Osteocyte (in vitro differentiated cells): ENCODE results near the gene SMCR8. TPM values are rescaled to one million over a fixed set of nuclear protein-coding genes. Genes with fewer than 3 reads are reported as not detected.
"Not testable (repeated sequence)": the region's sequence is repeated elsewhere in the genome, so short reads cannot be mapped to it uniquely, and the experiment has no call there.

Experiments
- DNase-seq: peaks from one replicate; pipeline ENCODE4 v3.0.0; 2021; ENCODE audit warnings: mixed read lengths; ENCODE audit not compliant: unreplicated experiment; ENCODE audit errors: extremely low spot score
- H3K27ac Mint-ChIP-seq: one replicate; pipeline ENCODE4 v1.8.0; 2021; ENCODE audit warnings: mild to moderate bottlenecking, mixed read lengths; ENCODE audit not compliant: unreplicated experiment
- H3K27me3 Mint-ChIP-seq: one replicate; pipeline ENCODE4 v1.8.0; 2021; ENCODE audit warnings: mixed read lengths; ENCODE audit not compliant: unreplicated experiment
- H3K36me3 Mint-ChIP-seq: one replicate; pipeline ENCODE4 v1.8.0; 2021; ENCODE audit warnings: mixed read lengths; ENCODE audit not compliant: unreplicated experiment
- H3K4me1 Mint-ChIP-seq: one replicate; pipeline ENCODE4 v1.8.0; 2021; ENCODE audit warnings: mixed read lengths; ENCODE audit not compliant: unreplicated experiment
- H3K4me3 Mint-ChIP-seq: one replicate; pipeline ENCODE4 v1.8.0; 2021; ENCODE audit warnings: mild to moderate bottlenecking, moderate library complexity, mixed read lengths; ENCODE audit not compliant: unreplicated experiment
- H3K9me3 Mint-ChIP-seq: one replicate; pipeline ENCODE4 v1.8.0; 2021; ENCODE audit warnings: mixed read lengths; ENCODE audit not compliant: unreplicated experiment
- CTCF ChIP-seq: fragments of 200-600 bp; sonication (generic); IDR thresholded peaks from 2 replicates; pipeline ENCODE4 v1.5.0; 2021; ENCODE audit warnings: antibody characterized with exemption, mild to moderate bottlenecking, moderate library complexity
- total RNA-seq: library from RNA; stranded (reverse); gene quantifications from 2 replicates; pipeline ENCODE4 v1.2.1, GENCODE V29; 2021

Gene SMCR8
- total RNA-seq, 1 donor from 2014 or later: 19.8 TPM

GRCh38 chr17:18327556-18327955 is 12.5 kb downstream of the SMCR8 start:
- no peak overlapping the region for H3K4me3 Mint-ChIP-seq
- H3K27me3 Mint-ChIP-seq: no peaks in the 10 kb centered on the region
- no peaks in the 10 kb centered on the region for H3K4me1 Mint-ChIP-seq
- H3K36me3 Mint-ChIP-seq: peaks cover 22% of the 10 kb centered on the region
- H3K27ac Mint-ChIP-seq: no peak overlapping the region
- no peak for DNase-seq
- no peak for TF ChIP-seq CTCF
- no peaks in the 10 kb centered on the region for H3K9me3 Mint-ChIP-seq

DNA sequence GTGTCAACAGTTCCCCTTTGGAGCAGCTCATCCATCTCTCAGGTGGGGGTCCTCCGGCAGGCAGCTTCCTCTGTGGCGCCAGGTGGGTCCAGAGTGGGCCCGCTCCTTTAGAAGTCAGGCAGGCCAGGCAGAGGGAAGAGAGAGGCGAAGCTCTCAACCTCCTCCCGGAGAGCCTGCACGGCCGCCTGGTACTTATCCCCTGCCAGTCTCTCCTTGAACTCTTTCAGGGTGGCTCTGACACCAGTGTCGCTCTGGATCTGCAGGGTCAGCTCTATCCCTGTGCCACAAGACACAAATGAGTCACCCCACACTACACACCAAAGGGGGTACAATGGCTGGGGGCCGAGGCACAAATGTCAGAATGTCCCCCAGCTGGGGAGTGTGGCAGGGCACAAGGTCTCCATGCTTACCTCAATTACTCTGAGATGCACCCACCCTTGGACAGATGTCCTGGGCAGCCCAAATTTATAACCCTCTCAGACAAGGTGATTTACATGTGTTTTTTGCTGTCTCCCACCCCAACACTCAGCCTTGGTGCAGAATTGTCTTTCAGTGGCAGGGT is 13.6 kb downstream of the SMCR8 start:
- H3K9me3 Mint-ChIP-seq: no peaks in the 10 kb centered on the region
- no peak overlapping the region for H3K4me3 Mint-ChIP-seq
- no peaks in the 10 kb centered on the region for H3K27me3 Mint-ChIP-seq
- no peaks in the 10 kb centered on the region for H3K4me1 Mint-ChIP-seq
- H3K36me3 Mint-ChIP-seq: peaks cover 21% of the 10 kb centered on the region
- TF ChIP-seq CTCF: no peak
- no peak for DNase-seq
- no peak overlapping the region for H3K27ac Mint-ChIP-seq

DNA sequence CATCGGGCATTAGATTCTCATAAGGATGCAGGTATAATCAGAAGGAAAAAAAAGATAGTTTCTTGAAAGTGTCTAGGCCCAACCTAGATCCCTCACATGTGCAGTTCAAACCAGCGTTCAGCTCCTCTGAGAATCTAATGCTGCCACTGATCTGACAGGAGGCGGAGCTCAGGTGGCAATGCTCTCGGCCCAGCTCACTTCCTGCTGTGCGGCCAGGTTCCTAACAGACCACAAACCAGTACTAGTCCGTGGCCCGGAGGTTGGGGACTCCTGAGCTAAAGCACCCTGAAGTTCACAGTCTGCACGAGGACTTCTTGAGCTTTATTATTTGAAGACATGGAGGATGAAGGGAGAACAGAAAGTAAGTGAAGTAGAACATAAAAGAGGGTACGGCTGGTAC is 16.8 kb downstream of the SMCR8 start:
- peaks cover 6% of the 10 kb centered on the region for H3K36me3 Mint-ChIP-seq
- H3K27ac Mint-ChIP-seq: no peak overlapping the region
- H3K27me3 Mint-ChIP-seq: no peaks in the 10 kb centered on the region
- H3K9me3 Mint-ChIP-seq: no peaks in the 10 kb centered on the region
- no peak for DNase-seq
- no peak for TF ChIP-seq CTCF
- no peaks in the 10 kb centered on the region for H3K4me1 Mint-ChIP-seq
- H3K4me3 Mint-ChIP-seq: no peak overlapping the region

- H3K36me3 Mint-ChIP-seq: peaks cover 6% of the 10 kb centered on the region
- no peaks in the 10 kb centered on the region for H3K27me3 Mint-ChIP-seq
- H3K27ac Mint-ChIP-seq: no peak overlapping the region
- no peaks in the 10 kb centered on the region for H3K4me1 Mint-ChIP-seq
- no peak for TF ChIP-seq CTCF
- no peak overlapping the region for H3K4me3 Mint-ChIP-seq
- H3K9me3 Mint-ChIP-seq: no peaks in the 10 kb centered on the region
- no peak for DNase-seq
Observed at GRCh38 chr17:18332909-18333489, 17.9 kb downstream of the SMCR8 start.

DNA sequence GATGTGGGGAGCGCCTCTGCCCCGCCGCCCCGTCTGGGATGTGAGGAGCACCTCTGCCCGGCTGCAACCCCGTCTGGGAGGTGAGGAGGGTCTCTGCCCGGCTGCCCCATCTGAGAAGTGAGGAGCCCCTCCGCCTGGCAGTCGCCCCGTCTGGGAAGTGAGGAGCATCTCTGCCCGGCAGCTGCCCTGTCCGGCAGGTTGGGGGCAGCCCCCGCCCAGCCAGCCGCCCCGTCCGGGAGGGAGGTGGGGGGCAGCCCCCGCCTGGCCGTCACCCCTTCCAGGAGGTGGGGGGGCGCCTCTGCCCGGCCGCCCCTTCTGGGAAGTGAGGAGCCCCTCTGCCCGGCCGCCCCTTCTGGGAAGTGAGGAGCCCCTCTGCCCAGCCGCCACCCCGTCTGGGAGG is 23.1 kb downstream of the SMCR8 start:
- not testable (repeated sequence) for H3K4me1 Mint-ChIP-seq, H3K27ac Mint-ChIP-seq, H3K4me3 Mint-ChIP-seq, H3K27me3 Mint-ChIP-seq, H3K36me3 Mint-ChIP-seq, H3K9me3 Mint-ChIP-seq, DNase-seq
